ENCODE data around the gene IRF2BP2. TPM values are rescaled to one million over a fixed set of nuclear protein-coding genes. Genes with fewer than 3 reads are reported as not detected.

Gene IRF2BP2
- total RNA-seq, 1 donor from 2014 or later, result 158 TPM

- Mint-ChIP-seq H3K9me3 (ENCODE audit: unreplicated experiment) (peaks cover 11% of the 10 kb centered on the region), H3K27ac (ENCODE audit: unreplicated experiment) (no peak overlapping the region)
Measured at GRCh38 chr1:234591131-234591530, 18.8 kb downstream of the IRF2BP2 start.

GRCh38 chr1:234589854-234590620 is 19.9 kb downstream of the IRF2BP2 start:
- H3K36me3 Mint-ChIP-seq (ENCODE audit: low read depth, unreplicated experiment), result peaks cover 9% of the 10 kb centered on the region
- H3K4me1 Mint-ChIP-seq (ENCODE audit: unreplicated experiment), result peaks cover 5% of the 10 kb centered on the region
- no peak for DNase-seq (ENCODE audit: low spot score)
- no peak overlapping the region for H3K4me3 Mint-ChIP-seq (ENCODE audit: unreplicated experiment)
- H3K27ac Mint-ChIP-seq (ENCODE audit: unreplicated experiment), result no peak overlapping the region
- no peak for TF ChIP-seq CTCF (IDR thresholded peaks at IDR 0.05; ENCODE audit: unreplicated experiment)
- H3K9me3 Mint-ChIP-seq (ENCODE audit: unreplicated experiment), result peaks cover 5% of the 10 kb centered on the region
- peaks cover 6% of the 10 kb centered on the region for H3K27me3 Mint-ChIP-seq (ENCODE audit: unreplicated experiment)

More at GRCh38 chr1:234591131-234591530, 18.8 kb downstream of the IRF2BP2 start:
- Mint-ChIP-seq H3K4me1 (ENCODE audit: unreplicated experiment) (peaks cover 5% of the 10 kb centered on the region), H3K4me3 (ENCODE audit: unreplicated experiment) (no peak overlapping the region), H3K27me3 (ENCODE audit: unreplicated experiment) (peaks cover 9% of the 10 kb centered on the region), H3K36me3 (ENCODE audit: low read depth, unreplicated experiment) (peaks cover 10% of the 10 kb centered on the region)
- DNase-seq (ENCODE audit: low spot score), result no peak
- no peak for TF ChIP-seq CTCF (IDR thresholded peaks at IDR 0.05; ENCODE audit: unreplicated experiment)

GRCh38 chr1:234589064-234589800 is 20.7 kb downstream of the IRF2BP2 start:
- no peak for DNase-seq (ENCODE audit: low spot score)
- Mint-ChIP-seq H3K4me1 (ENCODE audit: unreplicated experiment) (peaks cover 1% of the 10 kb centered on the region), H3K27ac (ENCODE audit: unreplicated experiment) (no peak overlapping the region), H3K36me3 (ENCODE audit: low read depth, unreplicated experiment) (peaks cover 5% of the 10 kb centered on the region), H3K4me3 (ENCODE audit: unreplicated experiment) (no peak overlapping the region), H3K27me3 (ENCODE audit: unreplicated experiment) (peaks cover 3% of the 10 kb centered on the region), H3K9me3 (ENCODE audit: unreplicated experiment) (peaks cover under 1% of the 10 kb centered on the region)
- no peak for TF ChIP-seq CTCF (IDR thresholded peaks at IDR 0.05; ENCODE audit: unreplicated experiment)

GRCh38 chr1:234588386-234588785 is 21.6 kb downstream of the IRF2BP2 start:
- peaks cover 3% of the 10 kb centered on the region for H3K27me3 Mint-ChIP-seq (ENCODE audit: unreplicated experiment)
- no peak overlapping the region for H3K4me3 Mint-ChIP-seq (ENCODE audit: unreplicated experiment)
- no peaks in the 10 kb centered on the region for H3K36me3 Mint-ChIP-seq (ENCODE audit: low read depth, unreplicated experiment)
- DNase-seq (ENCODE audit: low spot score), result no peak
- no peaks in the 10 kb centered on the region for H3K9me3 Mint-ChIP-seq (ENCODE audit: unreplicated experiment)
- no peak overlapping the region for H3K27ac Mint-ChIP-seq (ENCODE audit: unreplicated experiment)
- H3K4me1 Mint-ChIP-seq (ENCODE audit: unreplicated experiment), result no peaks in the 10 kb centered on the region
- no peak for TF ChIP-seq CTCF (IDR thresholded peaks at IDR 0.05; ENCODE audit: unreplicated experiment)

Data from endothelial cell (in vitro differentiated cells).